Jurkat, Clone E6-1 (cell line): Measurements from ENCODE around the gene SLC1A7.

Experiments
- DNase-seq: peaks from one replicate; pipeline ENCODE4 v3.0.0-alpha.2; 2011; ENCODE audit warnings: low read depth, low spot score
- H3K4me3 ChIP-seq: 2 replicates; pipeline ENCODE4 v1.5.1; 2011; ENCODE audit warnings: mild to moderate bottlenecking, low read length, control low read depth, moderate library complexity

The SLC1A7 gene

GRCh38 chr1:53107090-53107489, 35.3 kb downstream of the SLC1A7 start:
- DNase-seq, result no peak
- peak overlapping the region; percentile 23 for H3K4me3 ChIP-seq

DNA sequence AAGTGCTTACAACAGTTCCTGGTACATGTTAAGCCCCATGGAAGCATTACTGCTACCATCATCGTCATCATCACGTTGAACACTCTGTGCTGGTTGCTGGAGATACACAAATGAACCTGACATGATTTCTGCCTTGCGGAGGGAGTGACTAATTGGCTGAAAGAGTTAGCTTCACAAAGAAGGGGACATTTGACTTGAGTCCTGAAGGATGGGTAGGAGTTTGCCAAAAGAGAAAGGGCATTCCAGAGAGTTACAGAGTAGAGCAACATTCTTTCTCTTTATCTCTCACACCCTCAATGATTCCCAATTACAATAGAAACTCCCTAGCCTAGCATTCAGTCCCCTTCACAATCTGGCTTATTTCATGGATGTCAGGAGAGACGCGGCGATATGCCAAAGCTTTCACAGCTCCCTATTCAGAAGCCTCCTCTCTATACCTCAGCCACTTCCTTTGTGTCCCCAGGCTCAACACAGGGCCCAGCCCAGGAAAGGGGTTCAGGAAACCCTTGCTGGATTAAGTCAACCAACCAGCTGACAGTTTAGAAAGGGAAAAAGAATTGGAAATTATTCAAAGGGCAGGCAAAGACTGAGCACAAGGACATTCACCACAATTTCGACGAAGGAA, 38.0 kb downstream of the SLC1A7 start:
- no peak for DNase-seq
- H3K4me3 ChIP-seq, result no peak overlapping the region

- DNase-seq, result no peak
- no peak overlapping the region for H3K4me3 ChIP-seq
Measured at GRCh38 chr1:53094533-53094919, 47.9 kb downstream of the SLC1A7 start.

DNA sequence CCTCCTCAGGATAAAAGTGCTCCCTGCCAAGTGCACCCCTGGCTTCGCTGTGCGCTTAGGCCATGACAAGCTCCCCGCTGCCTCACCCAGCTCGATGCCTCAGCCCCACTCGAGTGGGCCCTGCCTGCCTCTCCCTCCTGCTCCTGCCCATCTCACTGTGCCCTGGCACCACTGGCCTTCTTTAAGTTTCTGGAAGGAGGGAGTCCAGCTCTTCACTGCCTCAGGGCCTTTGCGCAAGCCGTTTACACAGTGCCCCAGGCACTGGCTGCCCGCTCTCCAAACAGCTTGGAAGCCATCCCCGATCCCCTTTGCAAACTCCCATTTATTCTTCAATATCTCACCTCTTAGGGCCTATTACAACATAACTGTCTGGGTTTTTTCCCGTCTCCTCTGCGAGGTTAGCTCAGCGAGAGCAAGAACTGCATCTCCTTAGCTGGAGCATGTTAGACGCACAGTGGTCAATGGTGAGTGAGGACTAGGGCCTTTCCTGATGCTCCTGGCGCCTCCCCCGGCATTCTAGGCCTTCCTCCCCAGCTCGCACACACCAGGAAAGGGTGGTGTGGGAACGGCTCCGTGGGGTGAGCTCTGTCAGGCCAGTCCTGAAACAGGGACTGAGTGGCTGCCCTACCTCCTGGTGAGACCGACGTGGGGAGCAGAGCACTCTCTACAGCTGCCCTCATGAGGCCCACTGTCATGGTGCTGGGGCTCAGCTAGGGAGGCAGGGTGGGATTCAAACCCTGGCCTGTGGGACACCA, 48.5 kb downstream of the SLC1A7 start:
- DNase-seq, result no peak
- H3K4me3 ChIP-seq, result no peak overlapping the region

GRCh38 chr1:53093451-53093754, 49.0 kb downstream of the SLC1A7 start:
- no peak overlapping the region for H3K4me3 ChIP-seq
- DNase-seq, result no peak

- no peak for DNase-seq
- H3K4me3 ChIP-seq, result no peak overlapping the region
Measured at GRCh38 chr1:53092659-53093450, 49.6 kb downstream of the SLC1A7 start.

GRCh38 chr1:53091841-53092645, 50.4 kb downstream of the SLC1A7 start:
- DNase-seq, result peak; percentile 44
- no peak overlapping the region for H3K4me3 ChIP-seq

DNA sequence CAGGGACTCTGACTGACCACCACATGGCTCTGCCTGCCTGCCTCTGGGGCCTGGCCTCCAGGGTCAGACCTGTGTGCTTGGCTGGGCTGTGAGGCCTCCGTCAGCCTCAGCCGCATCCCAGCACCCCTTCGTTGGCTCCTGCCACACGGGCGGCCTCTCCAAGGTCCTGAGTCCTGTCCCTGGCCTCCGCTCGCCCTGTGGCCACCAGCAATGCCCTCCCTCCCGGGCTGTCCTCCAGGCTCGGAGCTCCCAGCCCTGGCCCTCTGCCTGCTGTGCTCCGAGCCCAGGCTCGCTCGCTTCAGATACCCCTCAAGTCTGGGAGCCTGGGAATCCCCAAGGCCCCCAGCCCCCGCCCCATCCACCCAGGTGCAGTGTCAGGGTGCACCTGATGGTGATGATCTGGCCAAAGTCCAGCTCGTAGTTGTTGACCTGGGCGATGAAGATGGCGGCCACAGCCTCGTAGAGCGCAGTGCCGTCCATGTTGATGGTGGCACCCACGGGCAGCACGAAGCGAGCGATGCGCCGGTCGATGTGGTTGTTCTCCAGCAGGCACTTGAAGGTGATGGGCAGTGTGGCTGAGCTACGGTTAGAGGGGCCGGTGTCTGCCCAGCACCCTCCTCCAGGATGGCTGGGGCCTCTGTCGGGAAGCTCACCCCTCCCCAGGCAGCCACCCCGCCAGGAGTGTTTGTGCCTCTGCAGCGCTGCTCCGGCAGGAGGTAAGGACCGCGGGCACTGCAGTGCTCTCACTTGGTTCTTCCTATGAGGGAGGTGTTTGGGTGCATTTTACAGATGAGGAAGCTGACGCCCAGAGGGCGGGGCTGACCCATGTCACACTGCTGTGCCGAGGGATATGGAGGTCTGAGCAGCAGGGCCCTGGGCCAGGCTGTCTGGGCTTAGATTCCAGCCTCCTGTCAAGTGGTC, 52.0 kb downstream of the SLC1A7 start:
- no peak for DNase-seq
- no peak overlapping the region for H3K4me3 ChIP-seq

DNA sequence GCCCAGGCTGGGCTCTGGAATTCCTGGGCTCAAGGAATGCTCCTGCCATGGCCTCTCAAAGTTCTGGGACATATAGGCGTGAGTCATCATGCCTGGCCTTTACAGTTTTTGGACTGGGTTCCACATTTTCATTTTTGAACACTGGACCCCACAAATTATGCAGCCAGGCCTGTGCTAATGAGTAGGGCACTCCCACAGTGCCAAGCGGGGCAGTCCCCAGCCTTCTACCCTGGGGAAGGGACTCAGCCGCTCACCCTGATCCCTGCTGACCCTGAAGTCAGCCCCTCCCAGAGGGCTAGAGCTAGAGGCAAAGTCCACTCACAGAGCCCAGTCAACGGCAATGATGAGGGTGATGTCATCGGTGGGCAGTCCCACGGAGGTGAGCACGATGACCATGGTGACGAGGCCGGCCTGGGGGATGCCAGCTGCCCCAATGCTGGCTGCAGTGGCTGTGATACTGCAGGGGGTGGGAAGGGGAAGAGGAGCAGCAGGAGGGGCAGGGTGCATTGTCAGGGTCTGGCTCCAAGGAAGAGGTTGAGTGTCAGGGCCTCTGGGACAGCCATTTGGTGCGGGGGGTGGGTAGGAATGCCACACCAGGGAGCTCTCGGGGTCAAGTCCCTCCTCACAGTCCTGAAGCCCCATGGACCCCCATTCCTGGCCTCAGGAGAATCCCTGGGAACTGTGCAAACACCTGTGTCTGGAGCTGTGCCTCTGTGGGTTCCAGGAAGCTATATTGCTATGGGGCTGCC, 52.8 kb downstream of the SLC1A7 start:
- H3K4me3 ChIP-seq, result no peak overlapping the region
- no peak for DNase-seq

GRCh38 chr1:53088616-53089300, 53.7 kb downstream of the SLC1A7 start:
- H3K4me3 ChIP-seq, result no peak overlapping the region
- no peak for DNase-seq

GRCh38 chr1:53087332-53088285, 54.8 kb downstream of the SLC1A7 start:
- no peak overlapping the region for H3K4me3 ChIP-seq

DNA sequence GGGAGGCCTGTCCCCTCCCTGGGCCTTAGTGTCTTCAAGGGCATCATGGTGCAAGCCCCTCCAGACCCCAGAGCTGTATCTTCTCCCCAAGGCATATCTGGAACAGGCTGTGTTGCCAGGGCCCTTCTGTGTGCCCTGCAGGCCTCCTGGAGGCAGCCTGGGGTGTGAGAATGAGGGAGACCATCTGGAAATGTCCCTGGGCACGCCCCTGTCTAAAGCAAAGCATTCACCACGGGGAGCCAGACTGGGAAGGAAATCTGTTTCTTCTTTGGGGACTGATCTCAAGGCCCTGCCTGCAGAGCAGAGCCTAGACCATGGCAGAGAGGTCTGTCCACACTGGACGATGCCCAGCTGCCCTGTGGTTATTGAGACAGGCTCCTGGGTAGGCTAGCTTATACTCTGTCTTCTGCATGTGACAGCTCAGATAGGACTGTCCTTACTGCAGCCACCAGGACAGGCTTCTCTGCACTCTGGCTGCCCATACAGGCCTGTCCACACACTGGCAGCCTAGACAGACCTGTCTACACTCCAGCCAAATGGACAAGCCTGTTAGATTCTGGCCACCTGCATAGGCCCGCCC, 55.9 kb downstream of the SLC1A7 start:
- no peak overlapping the region for H3K4me3 ChIP-seq
- no peak for DNase-seq

More at GRCh38 chr1:53087332-53088285, 54.8 kb downstream of the SLC1A7 start:
- DNase-seq, result no peak

GRCh38 chr1:53085405-53085804, 57.0 kb downstream of the SLC1A7 start:
- DNase-seq, result no peak
- H3K4me3 ChIP-seq, result no peak overlapping the region

DNA sequence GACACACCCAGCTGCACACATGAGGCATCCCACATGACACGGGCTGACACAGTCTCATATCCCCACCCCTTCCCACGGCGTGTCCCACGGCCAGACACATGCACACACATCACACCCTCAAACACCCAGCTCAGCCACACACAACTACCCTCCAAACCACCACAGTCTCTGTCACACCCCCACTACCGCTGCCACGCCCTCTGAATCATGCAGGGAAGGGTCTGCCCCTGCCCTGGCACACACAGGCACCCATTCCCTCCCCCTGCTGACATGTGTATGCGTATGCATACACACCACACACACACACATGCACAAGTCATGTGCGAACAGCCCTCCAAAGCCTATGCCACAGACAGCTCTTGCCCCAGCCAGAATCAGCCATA, 57.9 kb downstream of the SLC1A7 start:
- no peak for DNase-seq
- no peak overlapping the region for H3K4me3 ChIP-seq

- H3K4me3 ChIP-seq, result no peak overlapping the region
- DNase-seq, result no peak
Measured at GRCh38 chr1:53083636-53084588, 58.5 kb downstream of the SLC1A7 start.
